Osteocyte (in vitro differentiated cells): ENCODE measurements around the gene EGLN2. TPM values are rescaled to one million over a fixed set of nuclear protein-coding genes. Genes with fewer than 3 reads are reported as not detected.

Experiments
- DNase-seq: peaks from one replicate; pipeline ENCODE4 v3.0.0; 2021; ENCODE audit warnings: mixed read lengths; ENCODE audit not compliant: unreplicated experiment; ENCODE audit errors: extremely low spot score
- H3K27ac Mint-ChIP-seq: one replicate; pipeline ENCODE4 v1.8.0; 2021; ENCODE audit warnings: mild to moderate bottlenecking, mixed read lengths; ENCODE audit not compliant: unreplicated experiment
- H3K27me3 Mint-ChIP-seq: one replicate; pipeline ENCODE4 v1.8.0; 2021; ENCODE audit warnings: mixed read lengths; ENCODE audit not compliant: unreplicated experiment
- H3K36me3 Mint-ChIP-seq: one replicate; pipeline ENCODE4 v1.8.0; 2021; ENCODE audit warnings: mixed read lengths; ENCODE audit not compliant: unreplicated experiment
- H3K4me1 Mint-ChIP-seq: one replicate; pipeline ENCODE4 v1.8.0; 2021; ENCODE audit warnings: mixed read lengths; ENCODE audit not compliant: unreplicated experiment
- H3K4me3 Mint-ChIP-seq: one replicate; pipeline ENCODE4 v1.8.0; 2021; ENCODE audit warnings: mild to moderate bottlenecking, moderate library complexity, mixed read lengths; ENCODE audit not compliant: unreplicated experiment
- H3K9me3 Mint-ChIP-seq: one replicate; pipeline ENCODE4 v1.8.0; 2021; ENCODE audit warnings: mixed read lengths; ENCODE audit not compliant: unreplicated experiment
- long read RNA-seq: library from polyadenylated mRNA; unstranded; transcript quantifications from one replicate; pipeline ENCODE4 v2.0.0, GENCODE V29; 2021
- total RNA-seq: library from RNA; stranded (reverse); gene quantifications from 2 replicates; pipeline ENCODE4 v1.2.1, GENCODE V29; 2021
- TF ChIP-seq, protein P1 (sequence below): fragments of 200-600 bp; sonication (generic); IDR thresholded peaks from 2 replicates; pipeline ENCODE4 v1.5.0; 2021; ENCODE audit warnings: antibody characterized with exemption, mild to moderate bottlenecking, moderate library complexity

Gene EGLN2
- 94.3 and 104 TPM in 2 replicates for total RNA-seq
- long read RNA-seq, transcript EGLN2-207 (5 exons, 2,821 nt), result minor isoform, 6 of 44 reads
- long read RNA-seq, transcript EGLN2-201 (6 exons, 2,102 nt), result major isoform, 33 of 44 reads
- long read RNA-seq, partial matches to known transcripts, result 0 of 44 reads
- long read RNA-seq, other reads (novel, unspliced or antisense), result 5 of 44 reads

DNA sequence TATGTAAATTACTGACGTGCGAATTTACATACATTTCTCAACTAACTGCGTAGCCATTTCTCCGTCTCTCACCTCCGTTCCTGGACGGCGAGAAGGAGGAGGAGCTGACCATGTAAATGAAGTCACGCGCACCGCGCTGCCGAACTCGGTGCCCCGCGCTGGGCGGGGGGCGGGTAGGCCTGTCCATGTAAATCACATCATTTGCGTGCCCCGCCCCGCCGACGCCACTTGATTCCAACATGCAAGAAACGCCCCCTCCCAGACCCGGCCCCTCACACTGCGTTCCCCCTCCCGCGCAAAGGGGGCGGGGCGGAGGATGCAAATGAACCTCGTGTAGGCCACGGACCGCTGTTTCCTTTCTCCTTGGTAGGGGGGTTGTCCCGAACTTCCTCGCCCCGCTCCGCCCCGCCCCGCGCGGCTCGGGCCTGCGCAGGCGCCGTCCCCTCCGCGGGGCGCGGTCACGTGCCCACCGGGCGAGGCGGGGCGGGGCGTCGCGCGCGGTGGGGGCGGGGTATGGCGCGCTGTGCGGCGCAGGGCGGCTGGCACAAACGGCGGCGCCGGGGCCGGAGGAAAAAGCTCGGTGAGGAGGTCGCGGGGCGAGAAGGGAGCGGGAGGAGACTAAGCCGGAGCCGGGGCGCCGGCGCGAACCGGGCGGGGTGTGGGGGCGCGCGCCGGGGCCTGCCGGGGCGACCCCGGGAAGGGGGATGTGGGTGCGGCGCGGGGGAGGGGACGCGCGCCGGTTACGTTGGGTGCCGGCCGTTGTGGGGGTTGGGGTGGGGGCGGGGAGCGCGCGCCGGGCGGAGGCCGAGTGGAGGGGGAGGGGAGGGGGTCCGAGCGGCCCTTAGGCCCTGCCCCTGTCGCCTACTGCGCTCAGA lies at the start of gene EGLN2:
TSS of gene EGLN2 (plus strand) at position 509 of the 875 bp plus-strand sequence. CDS start 1,382 bp downstream, outside the sequence.
- Mint-ChIP-seq H3K4me3 (peak within 1 kb of the TSS; percentile 96), H3K9me3 (no peaks in the 10 kb centered on the region), H3K27ac (peak within 1 kb of the TSS; percentile 97), H3K27me3 (no peaks in the 10 kb centered on the region), H3K4me1 (peaks cover 53% of the 10 kb centered on the region), H3K36me3 (peaks cover 9% of the 10 kb centered on the region)
- peak; percentile 100 for DNase-seq
- TF ChIP-seq, protein P1, sequence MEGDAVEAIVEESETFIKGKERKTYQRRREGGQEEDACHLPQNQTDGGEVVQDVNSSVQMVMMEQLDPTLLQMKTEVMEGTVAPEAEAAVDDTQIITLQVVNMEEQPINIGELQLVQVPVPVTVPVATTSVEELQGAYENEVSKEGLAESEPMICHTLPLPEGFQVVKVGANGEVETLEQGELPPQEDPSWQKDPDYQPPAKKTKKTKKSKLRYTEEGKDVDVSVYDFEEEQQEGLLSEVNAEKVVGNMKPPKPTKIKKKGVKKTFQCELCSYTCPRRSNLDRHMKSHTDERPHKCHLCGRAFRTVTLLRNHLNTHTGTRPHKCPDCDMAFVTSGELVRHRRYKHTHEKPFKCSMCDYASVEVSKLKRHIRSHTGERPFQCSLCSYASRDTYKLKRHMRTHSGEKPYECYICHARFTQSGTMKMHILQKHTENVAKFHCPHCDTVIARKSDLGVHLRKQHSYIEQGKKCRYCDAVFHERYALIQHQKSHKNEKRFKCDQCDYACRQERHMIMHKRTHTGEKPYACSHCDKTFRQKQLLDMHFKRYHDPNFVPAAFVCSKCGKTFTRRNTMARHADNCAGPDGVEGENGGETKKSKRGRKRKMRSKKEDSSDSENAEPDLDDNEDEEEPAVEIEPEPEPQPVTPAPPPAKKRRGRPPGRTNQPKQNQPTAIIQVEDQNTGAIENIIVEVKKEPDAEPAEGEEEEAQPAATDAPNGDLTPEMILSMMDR, result no peak

DNA sequence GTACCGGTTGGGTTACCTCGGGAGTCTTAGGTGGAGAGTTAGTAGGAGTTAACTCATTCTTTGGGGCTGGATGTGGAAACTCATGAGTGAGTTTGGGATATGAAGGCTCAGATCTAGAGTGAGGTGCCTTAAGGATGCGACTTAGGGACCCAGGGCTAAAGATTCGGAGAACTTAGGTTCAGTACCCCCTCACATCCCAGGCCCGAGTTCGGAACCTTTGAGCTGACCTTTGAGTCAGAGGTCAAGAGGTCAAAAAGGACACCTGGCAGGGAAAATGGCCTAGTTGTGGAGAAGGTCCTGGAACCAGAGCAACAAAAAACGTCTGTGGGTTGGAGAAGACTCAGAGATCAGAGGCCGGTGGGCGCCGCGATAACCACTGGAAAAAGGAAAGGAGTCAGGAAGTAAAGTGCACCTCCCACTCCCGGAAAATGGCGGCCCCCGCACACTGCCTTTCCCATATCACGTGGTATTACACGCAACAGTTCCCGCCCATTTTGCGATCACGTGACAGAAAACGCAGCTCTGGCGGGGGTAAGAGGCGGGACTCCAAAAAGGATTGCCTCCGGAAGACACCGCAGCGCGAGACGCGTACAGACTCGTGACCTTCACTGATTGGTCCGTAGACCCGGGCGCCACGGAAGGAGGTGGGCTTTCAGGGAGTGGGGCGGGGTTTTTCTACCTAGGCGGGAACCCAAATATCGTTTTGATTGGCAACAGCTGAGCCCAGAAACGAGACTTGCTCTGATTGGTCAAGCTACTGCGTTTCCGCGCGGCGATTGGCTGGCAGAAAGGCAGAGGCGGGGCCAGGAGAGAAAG lies 48.7 kb upstream of the EGLN2 start, which contains the start of gene ACTMAP:
TSS of gene ACTMAP (minus strand) at position 420 of the 816 bp plus-strand sequence. CDS start 674 bp downstream, outside the sequence.
- peaks cover 9% of the 10 kb centered on the region for H3K36me3 Mint-ChIP-seq
- peaks cover 47% of the 10 kb centered on the region for H3K4me1 Mint-ChIP-seq
- no peaks in the 10 kb centered on the region for H3K9me3 Mint-ChIP-seq
- H3K27me3 Mint-ChIP-seq, result no peaks in the 10 kb centered on the region
- peak within 1 kb of the TSS; percentile 92 for H3K4me3 Mint-ChIP-seq
- peak; percentile 100 for DNase-seq
- TF ChIP-seq, protein P1, result no peak
- peak within 1 kb of the TSS; percentile 94 for H3K27ac Mint-ChIP-seq

- peak; percentile 99 for DNase-seq
- Mint-ChIP-seq H3K9me3 (no peaks in the 10 kb centered on the region), H3K27me3 (no peaks in the 10 kb centered on the region), H3K36me3 (peaks cover 13% of the 10 kb centered on the region), H3K27ac (peak within 1 kb of the TSS; percentile 94), H3K4me3 (peak within 1 kb of the TSS; percentile 92), H3K4me1 (peaks cover 40% of the 10 kb centered on the region)
- TF ChIP-seq, protein P1, result no peak
Measured at GRCh38 chr19:40750874-40751537, 48.0 kb upstream of the EGLN2 start, which contains the start of gene SNRPA. SNRPA (plus strand) TSS chr19:40751203; CDS start chr19:40751409, 206 bp downstream.

DNA sequence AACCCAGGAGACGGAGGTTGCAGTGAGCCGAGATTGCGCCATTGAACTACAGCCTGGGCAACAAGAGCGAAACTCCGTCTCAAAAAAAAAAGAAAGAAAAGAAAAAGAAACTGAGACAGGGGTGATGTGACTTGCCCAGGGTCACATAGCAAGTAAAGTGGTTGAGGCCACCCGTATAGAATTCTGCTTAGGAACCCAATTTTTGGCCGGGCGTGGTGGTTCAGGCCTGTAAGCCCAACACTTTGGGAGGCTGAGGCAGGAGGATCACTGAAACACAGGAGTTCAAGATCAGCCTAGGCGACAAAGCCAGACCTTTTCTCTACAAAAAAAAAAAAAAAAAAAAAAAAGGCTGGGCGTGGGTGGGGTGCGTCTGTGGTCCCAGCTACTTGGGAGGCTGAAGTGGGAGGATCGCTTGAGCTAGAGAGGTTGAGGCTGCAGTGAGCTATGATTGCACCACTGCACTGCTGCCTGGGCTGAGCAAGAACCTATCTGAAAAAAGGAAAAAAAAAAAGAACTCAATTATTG lies 46.7 kb upstream of the EGLN2 start:
- H3K36me3 Mint-ChIP-seq, result peaks cover 17% of the 10 kb centered on the region
- no peaks in the 10 kb centered on the region for H3K27me3 Mint-ChIP-seq
- H3K4me1 Mint-ChIP-seq, result peaks cover 40% of the 10 kb centered on the region
- no peaks in the 10 kb centered on the region for H3K9me3 Mint-ChIP-seq
- H3K27ac Mint-ChIP-seq, result peak overlapping the region; percentile 94
- DNase-seq, result no peak
- TF ChIP-seq, protein P1, result no peak
- peak overlapping the region; percentile 92 for H3K4me3 Mint-ChIP-seq
